AG08396 (cell line): ENCODE results near the gene SEC61B.
A peak's percentile ranks its signal among the peaks of the same experiment; 100 is the strongest.

Experiments
- DNase-seq: peaks from one replicate; pipeline ENCODE4 v3.0.0; 2012; ENCODE audit warnings: low spot score, mixed read lengths

SEC61B gene

GRCh38 chr9:99221621-99222415 is at the start of gene SEC61B, which contains the start of gene ALG2:
Gene SEC61B (plus strand): TSS chr9:99222282. CDS start chr9:99222364, 82 bp downstream.
Gene ALG2 (minus strand): TSS chr9:99221942. CDS start chr9:99221894, 48 bp downstream.
- DNase-seq: peak; percentile 96

GRCh38 chr9:99173570-99174504 is 48.2 kb upstream of the SEC61B start:
- DNase-seq: no peak

GRCh38 chr9:99176527-99177013 is 45.5 kb upstream of the SEC61B start:
- no peak for DNase-seq

- no peak for DNase-seq
These were observed 44.3 kb upstream of the SEC61B start for GRCh38 chr9:99177576-99178366.

GRCh38 chr9:99178912-99179872 is 42.9 kb upstream of the SEC61B start:
- no peak for DNase-seq

GRCh38 chr9:99180199-99180598 is 41.9 kb upstream of the SEC61B start:
- DNase-seq: no peak

- DNase-seq: no peak
These were observed 41.4 kb upstream of the SEC61B start for GRCh38 chr9:99180662-99181061.

GRCh38 chr9:99181206-99181605 is 40.9 kb upstream of the SEC61B start:
- no peak for DNase-seq

- no peak for DNase-seq
These were observed 40.5 kb upstream of the SEC61B start for GRCh38 chr9:99181621-99182020.

GRCh38 chr9:99182356-99182755 is 39.7 kb upstream of the SEC61B start:
- DNase-seq: no peak

- no peak for DNase-seq
These were observed 38.5 kb upstream of the SEC61B start for GRCh38 chr9:99183616-99184015.

GRCh38 chr9:99184110-99184474 is 38.0 kb upstream of the SEC61B start:
- DNase-seq: no peak

- DNase-seq: peak; percentile 76
These were observed 37.4 kb upstream of the SEC61B start for GRCh38 chr9:99184475-99185347.

GRCh38 chr9:99185348-99185632 is 36.8 kb upstream of the SEC61B start:
- no peak for DNase-seq

GRCh38 chr9:99185934-99186333 is 36.1 kb upstream of the SEC61B start:
- DNase-seq: no peak

GRCh38 chr9:99187311-99187710 is 34.8 kb upstream of the SEC61B start:
- DNase-seq: no peak

- DNase-seq: no peak
These were observed 32.9 kb upstream of the SEC61B start for GRCh38 chr9:99189186-99189585.

GRCh38 chr9:99189887-99190596 is 32.0 kb upstream of the SEC61B start:
- DNase-seq: no peak

- no peak for DNase-seq
These were observed 31.3 kb upstream of the SEC61B start for GRCh38 chr9:99190597-99191283.
